GM23338 (cell line): ENCODE measurements around the gene ISX. TPM values are rescaled to one million over a fixed set of nuclear protein-coding genes. Genes with fewer than 3 reads are reported as not detected.

ENCODE experiments used
- ATAC-seq: fragments of 200-7000 bp; cut with Tn5 transposase; 3 replicates; pipeline ENCODE4 v1.9.1; 2020
- DNase-seq: peaks from one replicate; pipeline ENCODE4 v3.0.0-alpha.2; 2015; ENCODE audit warnings: low spot score
- H2AFZ ChIP-seq: fragments of 200-600 bp; sonication (generic); 2 replicates; pipeline ENCODE4 v1.8.0; 2016; ENCODE audit warnings: antibody characterized with exemption, mild to moderate bottlenecking, moderate library complexity
- H3F3A ChIP-seq: fragments of 200-600 bp; sonication (generic); replicated peaks from 2 replicates; pipeline ENCODE4 v1.8.0; 2017; ENCODE audit warnings: antibody characterized with exemption, mixed run types, low read depth
- H3K27ac ChIP-seq: fragments of 200-600 bp; sonication (generic); 2 replicates; pipeline ENCODE4 v1.6.1; 2016; ENCODE audit warnings: low read depth
- H3K27me3 ChIP-seq: fragments of 200-600 bp; sonication (generic); 2 replicates; pipeline ENCODE4 v1.8.0; 2016; ENCODE audit warnings: mild to moderate bottlenecking, mixed run types, moderate library complexity; ENCODE audit not compliant: insufficient read depth
- H3K36me3 ChIP-seq: fragments of 200-600 bp; sonication (generic); 2 replicates; pipeline ENCODE4 v1.8.0; 2016; ENCODE audit warnings: mild to moderate bottlenecking; ENCODE audit not compliant: insufficient read depth
- H3K4me1 ChIP-seq: fragments of 200-600 bp; sonication (generic); 2 replicates; pipeline ENCODE4 v1.8.0; 2016; ENCODE audit warnings: mild to moderate bottlenecking, moderate library complexity; ENCODE audit not compliant: insufficient read depth
- H3K4me2 ChIP-seq: fragments of 200-600 bp; sonication (generic); 2 replicates; pipeline ENCODE4 v1.7.1; 2017; ENCODE audit warnings: mixed run types
- H3K4me3 ChIP-seq: fragments of 200-600 bp; sonication (generic); 2 replicates; pipeline ENCODE4 v1.6.1; 2016; ENCODE audit warnings: mixed run types
- H3K79me2 ChIP-seq: fragments of 200-600 bp; sonication (generic); replicated peaks from 2 replicates; pipeline ENCODE4 v1.8.0; 2017; ENCODE audit warnings: mild to moderate bottlenecking; ENCODE audit not compliant: insufficient read depth
- H3K9me2 ChIP-seq: fragments of 200-600 bp; sonication (generic); 2 replicates; pipeline ENCODE4 v1.8.0; 2017; ENCODE audit not compliant: insufficient read depth
- H4K20me1 ChIP-seq: fragments of 200-600 bp; sonication (generic); replicated peaks from 2 replicates; pipeline ENCODE4 v1.8.0; 2017; ENCODE audit warnings: mild to moderate bottlenecking; ENCODE audit not compliant: insufficient read depth
- H3K27ac Mint-ChIP-seq: 2 replicates; pipeline ENCODE4 v1.8.0; 2020; ENCODE audit warnings: inconsistent platforms, mild to moderate bottlenecking, moderate library complexity, mixed read lengths
- H3K27me3 Mint-ChIP-seq: 3 replicates; pipeline ENCODE4 v1.8.0; 2022; ENCODE audit warnings: low read depth, mild to moderate bottlenecking, moderate library complexity, mixed read lengths, inconsistent platforms; ENCODE audit not compliant: insufficient read depth, poor library complexity
- H3K36me3 Mint-ChIP-seq: 3 replicates; pipeline ENCODE4 v1.8.0; 2021; ENCODE audit warnings: low read depth, mild to moderate bottlenecking, inconsistent platforms, moderate library complexity, mixed read lengths
- H3K4me1 Mint-ChIP-seq: 3 replicates; pipeline ENCODE4 v1.8.0; 2020; ENCODE audit warnings: mild to moderate bottlenecking, inconsistent platforms, mixed read lengths
- H3K4me3 Mint-ChIP-seq: 3 replicates; pipeline ENCODE4 v1.8.0; 2021; ENCODE audit warnings: moderate library complexity, mild to moderate bottlenecking, inconsistent platforms, mixed read lengths
- H3K9me3 Mint-ChIP-seq: 3 replicates; pipeline ENCODE4 v1.8.0; 2020; ENCODE audit warnings: moderate library complexity, mild to moderate bottlenecking, inconsistent platforms, mixed read lengths
- CREB1 ChIP-seq: fragments of 250-450 bp; sonication (Bioruptor Pico); IDR thresholded peaks from 2 replicates; pipeline ENCODE4 v1.5.0; 2020; ENCODE audit warnings: low read depth, mild to moderate bottlenecking, moderate library complexity
- CTCF ChIP-seq, 2 experiments: fragments of 200-600 bp in 1 of 2; sonication (generic) in 1 of 2; conservative IDR thresholded peaks; 2 replicates each; pipeline versions ENCODE4 v1.5.1 to v1.6.1; 2016 to 2017; ENCODE audit warnings: antibody characterized with exemption in 2 of 2, low read depth in 2 of 2, mild to moderate bottlenecking in 2 of 2, moderate library complexity in 1 of 2
- ETS1 ChIP-seq: IDR thresholded peaks from 2 replicates; pipeline ENCODE4 v1.6.1; 2016; ENCODE audit warnings: antibody characterized with exemption
- EZH2 ChIP-seq: fragments of 200-600 bp; sonication (generic); IDR thresholded peaks from one replicate; pipeline ENCODE4 v1.8.0; 2017; ENCODE audit warnings: antibody characterized with exemption, mild to moderate bottlenecking, low read depth; ENCODE audit not compliant: unreplicated experiment
- EZH2phosphoT487 ChIP-seq: fragments of 200-600 bp; sonication (generic); IDR thresholded peaks from one replicate; pipeline ENCODE4 v1.8.1; 2018; ENCODE audit warnings: antibody characterized with exemption; ENCODE audit not compliant: unreplicated experiment
- JUNB ChIP-seq: IDR thresholded peaks from one replicate; pipeline ENCODE4 v1.6.1; 2016; ENCODE audit warnings: antibody characterized with exemption; ENCODE audit not compliant: unreplicated experiment
- NANOG ChIP-seq: IDR thresholded peaks from 2 replicates; pipeline ENCODE4 v1.6.1; 2016; ENCODE audit warnings: antibody characterized with exemption, borderline replicate concordance
- POLR2AphosphoS5 ChIP-seq: IDR thresholded peaks from 2 replicates; pipeline ENCODE4 v1.6.1; 2016; ENCODE audit warnings: antibody characterized with exemption, low read depth
- REST ChIP-seq: IDR thresholded peaks from one replicate; pipeline ENCODE4 v1.6.1; 2018; ENCODE audit warnings: antibody characterized with exemption; ENCODE audit not compliant: unreplicated experiment
- STAT1 ChIP-seq: IDR thresholded peaks from one replicate; pipeline ENCODE4 v1.6.1; 2016; ENCODE audit warnings: antibody characterized with exemption; ENCODE audit not compliant: unreplicated experiment
- ZNF114 ChIP-seq: fragments of 250-450 bp; sonication (Bioruptor Pico); IDR thresholded peaks from 2 replicates; pipeline ENCODE4 v1.5.0; 2020; ENCODE audit warnings: mild to moderate bottlenecking, moderate library complexity
- ZNF331 ChIP-seq: fragments of 250-450 bp; sonication (Bioruptor Pico); IDR thresholded peaks from 2 replicates; pipeline ENCODE4 v1.5.0; 2020; ENCODE audit warnings: low read depth, mild to moderate bottlenecking, moderate library complexity
- ZNF462 ChIP-seq: fragments of 250-450 bp; sonication (Bioruptor Pico); IDR thresholded peaks from 2 replicates; pipeline ENCODE4 v1.5.0; 2020; ENCODE audit warnings: mild to moderate bottlenecking, moderate library complexity
- polyA plus RNA-seq: library from polyadenylated mRNA; unstranded; fragments of >200 nt; fragmentation: Nextera tagmentation; extraction: Ambion mirVana; gene quantifications from 2 replicates; pipeline ENCODE4 v1.2.1, GENCODE V29; 2016
- total RNA-seq: library from RNA; depleted of rRNA; stranded (reverse); fragments of >200 nt; shearing (Covaris generic); gene quantifications from 2 replicates; pipeline ENCODE4 v1.2.3, GENCODE V29; 2014

ISX gene
- total and polyA plus RNA-seq, 2 experiments from 2014 or later = not detected

DNA sequence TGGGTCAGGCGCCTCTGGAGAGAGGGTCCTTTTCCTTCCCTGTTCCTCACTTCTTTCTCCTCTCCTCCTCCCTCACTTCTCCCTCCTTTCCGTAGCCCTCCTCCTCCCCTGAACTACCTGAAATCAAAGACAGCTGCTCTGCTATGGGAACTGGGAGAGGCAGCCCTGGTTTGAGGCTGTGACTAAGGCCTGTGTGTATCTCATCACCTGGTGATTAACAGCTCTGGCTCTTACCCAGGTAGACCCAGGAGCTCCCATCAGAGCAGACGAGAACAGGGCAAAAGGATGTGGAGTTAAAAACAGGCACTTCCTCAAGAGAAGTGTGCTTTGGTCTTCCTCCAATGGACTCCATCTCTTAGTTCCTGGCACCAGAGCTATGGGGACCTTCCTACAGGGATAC lies 5.8 kb downstream of the ISX start (continued):
- TF ChIP-seq ZNF462 (CRISPR knock-in tag) = no peak

DNA sequence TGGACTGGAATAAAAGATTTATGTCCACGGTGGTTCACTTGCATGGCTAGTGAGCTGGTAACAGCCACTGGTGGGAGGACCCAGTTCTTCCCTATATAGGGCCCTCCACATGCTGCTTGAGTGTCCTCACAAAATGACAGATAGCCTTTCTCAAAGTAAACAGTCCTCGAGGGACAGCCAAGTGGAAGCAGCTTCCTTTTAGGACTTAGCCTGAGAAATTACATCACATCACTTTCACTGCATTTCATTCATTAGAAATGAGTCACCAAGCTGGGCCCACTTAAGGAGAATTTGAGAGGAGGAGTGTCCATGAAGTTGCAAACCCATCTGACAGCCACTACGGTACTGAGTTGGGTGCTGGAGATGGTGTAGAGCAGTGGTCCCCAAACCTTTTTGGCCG lies 7.0 kb downstream of the ISX start:
- Histone ChIP-seq H3K4me2 (no peak overlapping the region), H2AFZ (no peak overlapping the region), H3K4me1 (no peaks in the 10 kb centered on the region), H3F3A (no peaks in the 10 kb centered on the region), H3K27me3 (no peaks in the 10 kb centered on the region), H3K9me2 (peaks cover 7% of the 10 kb centered on the region), H3K79me2 (no peaks in the 10 kb centered on the region), H3K27ac (no peak overlapping the region), H3K4me3 (no peak overlapping the region), H4K20me1 (no peaks in the 10 kb centered on the region), H3K36me3 (no peaks in the 10 kb centered on the region)
- DNase-seq (no peak), ATAC-seq (no peak)
- Mint-ChIP-seq H3K27ac (no peak overlapping the region), H3K4me3 (no peak overlapping the region), H3K9me3 (peaks cover 42% of the 10 kb centered on the region), H3K36me3 (peaks cover 4% of the 10 kb centered on the region; the same call in 1 of the 3 replicates), H3K27me3 (peaks cover 6% of the 10 kb centered on the region), H3K4me1 (no peaks in the 10 kb centered on the region; the same call in 2 of the 3 replicates)
- TF ChIP-seq NANOG = no peak
- no peak for TF ChIP-seq CTCF (conservative IDR thresholded peaks at IDR 0.05; ENCODE audit: low read depth in 2 of 2)
- TF ChIP-seq ZNF114 (CRISPR knock-in tag) = no peak
- TF ChIP-seq CREB1 = no peak
- no peak for TF ChIP-seq STAT1
- no peak for TF ChIP-seq JUNB
- no peak for TF ChIP-seq ETS1
- TF ChIP-seq EZH2 = no peak
- TF ChIP-seq REST = no peak
- TF ChIP-seq POLR2AphosphoS5 = no peak
- TF ChIP-seq ZNF331 (CRISPR knock-in tag) = no peak
- TF ChIP-seq EZH2phosphoT487 = no peak
